Islet of Langerhans (tissue), 1 donor: ENCODE data around the gene BHLHE41.
A peak's percentile ranks its signal among the peaks of the same experiment; 100 is the strongest.

ENCODE experiments used
- FAIRE-seq: peaks from one replicate; lab custom pipeline; 2011; peaks lifted over from hg19 to GRCh38; lab: Jason Lieb, UNC

The BHLHE41 gene

DNA sequence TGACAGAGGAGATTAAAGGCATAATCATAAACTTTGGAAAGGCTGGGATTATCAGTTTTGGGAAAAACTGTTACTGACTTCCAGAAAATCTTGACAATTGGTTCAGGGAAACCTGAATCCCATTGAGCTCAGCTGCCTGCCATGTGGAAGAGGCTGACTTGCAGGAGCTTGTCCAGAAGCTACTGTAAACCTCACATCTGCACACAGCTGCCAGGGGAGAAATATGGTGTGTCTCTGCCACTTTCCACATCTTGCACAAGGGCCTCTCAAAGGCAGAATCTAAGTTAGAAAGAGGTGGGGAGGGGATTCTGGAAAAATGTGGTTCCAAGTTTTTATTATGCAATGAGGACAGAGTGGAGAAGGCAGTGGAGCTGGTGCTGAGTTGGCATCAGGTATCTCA is 8.7 kb upstream of the BHLHE41 start:
- no peak for FAIRE-seq

DNA sequence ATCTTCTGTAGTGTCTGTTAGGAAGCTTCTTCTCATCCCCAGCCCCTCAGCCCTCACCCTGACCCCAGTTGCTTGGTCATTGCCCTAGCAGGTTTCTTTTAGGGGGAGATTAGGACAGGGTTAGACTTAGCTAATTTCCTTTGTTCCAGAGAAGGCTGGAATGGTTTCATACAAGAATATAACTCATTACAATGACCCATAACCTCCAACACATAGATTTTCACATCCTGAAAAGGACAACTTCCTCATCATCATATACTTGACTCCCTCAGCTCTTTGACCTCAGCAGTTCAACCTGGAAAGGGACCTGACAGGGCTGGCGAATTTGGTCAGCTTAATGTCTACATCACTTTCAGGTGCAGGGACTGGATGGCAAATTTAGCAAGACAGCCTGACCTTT is 8.0 kb upstream of the BHLHE41 start:
- FAIRE-seq, result no peak

DNA sequence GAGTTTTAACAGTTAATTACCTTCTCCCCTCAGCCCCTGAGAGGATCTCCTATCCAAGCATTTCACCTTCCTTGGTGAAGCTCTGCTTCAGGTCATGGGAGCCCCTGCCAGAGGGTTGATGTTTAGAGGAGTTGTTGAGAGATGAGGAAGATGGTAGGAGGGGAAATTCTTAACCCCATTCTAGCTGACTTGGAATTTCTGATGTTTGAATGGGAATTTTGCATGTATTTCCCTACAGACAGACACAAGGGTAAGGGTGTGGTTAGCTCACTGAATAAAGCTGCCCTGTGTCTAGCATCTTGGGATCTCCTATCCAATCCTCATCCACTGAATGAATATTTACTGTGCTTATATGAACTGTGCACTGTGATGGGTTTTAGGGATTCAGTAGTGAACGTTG is 7.1 kb upstream of the BHLHE41 start:
- no peak for FAIRE-seq

DNA sequence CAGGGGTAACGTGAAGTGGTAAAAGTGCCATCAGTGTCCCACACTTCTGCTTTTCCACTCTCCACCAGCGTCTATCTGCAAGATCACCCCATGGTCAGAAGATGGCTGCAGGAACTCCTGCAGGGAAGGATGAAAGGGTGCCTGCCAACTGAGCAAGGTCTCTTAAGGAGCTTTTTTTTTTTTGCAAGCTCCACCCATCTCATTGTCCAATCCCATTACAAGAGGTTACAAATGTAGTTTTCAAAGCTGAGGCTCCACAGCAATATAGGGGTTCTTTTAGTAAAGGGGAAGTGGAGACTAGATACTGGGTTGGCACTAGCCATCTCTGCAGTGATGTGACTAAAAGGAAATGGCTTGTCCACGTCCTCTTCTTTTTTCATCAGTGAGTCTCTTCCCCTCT is 5.9 kb upstream of the BHLHE41 start:
- no peak for FAIRE-seq

DNA sequence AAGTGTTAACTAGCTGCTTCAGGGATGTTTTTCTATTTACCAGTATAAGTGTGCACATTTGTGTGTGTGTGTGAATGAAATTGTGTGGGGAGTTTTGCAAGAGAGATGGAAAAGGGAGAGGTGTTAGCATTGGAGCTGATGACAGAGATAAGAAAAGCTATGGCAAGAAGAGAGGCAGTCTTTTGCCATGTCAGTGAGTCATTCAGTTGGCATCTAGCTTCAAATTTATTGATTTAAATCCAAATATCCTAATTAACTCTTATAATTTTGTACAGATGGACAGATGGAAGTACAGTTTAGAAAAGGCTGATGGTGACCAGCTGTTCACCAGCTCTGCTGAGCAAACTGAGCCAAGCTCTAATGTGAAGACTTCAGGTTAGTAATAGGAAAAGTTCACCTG is 3.3 kb upstream of the BHLHE41 start:
- FAIRE-seq, result no peak

DNA sequence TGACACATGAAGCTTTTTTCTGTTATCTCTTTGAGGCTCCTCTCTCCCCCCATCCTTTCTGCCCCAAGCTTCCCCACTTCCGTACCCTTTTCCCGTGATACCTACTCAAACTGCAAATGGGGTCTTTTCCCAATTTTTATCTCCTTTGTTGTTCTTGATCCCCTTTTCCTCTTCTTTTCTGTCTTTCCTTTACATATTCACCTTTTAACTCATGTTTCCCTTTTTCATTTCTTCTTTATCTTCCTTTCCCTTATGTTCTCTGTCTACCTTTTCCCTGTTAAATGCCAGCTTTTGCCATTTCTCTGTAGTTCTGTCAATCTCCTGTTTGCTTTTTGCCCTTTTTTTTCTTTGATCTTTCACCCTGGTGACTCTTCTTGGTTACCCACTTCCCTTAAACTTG is 2.6 kb upstream of the BHLHE41 start:
- FAIRE-seq, result no peak

- no peak for FAIRE-seq
Measured at GRCh38 chr12:26126340-26127284, 1.8 kb upstream of the BHLHE41 start.

DNA sequence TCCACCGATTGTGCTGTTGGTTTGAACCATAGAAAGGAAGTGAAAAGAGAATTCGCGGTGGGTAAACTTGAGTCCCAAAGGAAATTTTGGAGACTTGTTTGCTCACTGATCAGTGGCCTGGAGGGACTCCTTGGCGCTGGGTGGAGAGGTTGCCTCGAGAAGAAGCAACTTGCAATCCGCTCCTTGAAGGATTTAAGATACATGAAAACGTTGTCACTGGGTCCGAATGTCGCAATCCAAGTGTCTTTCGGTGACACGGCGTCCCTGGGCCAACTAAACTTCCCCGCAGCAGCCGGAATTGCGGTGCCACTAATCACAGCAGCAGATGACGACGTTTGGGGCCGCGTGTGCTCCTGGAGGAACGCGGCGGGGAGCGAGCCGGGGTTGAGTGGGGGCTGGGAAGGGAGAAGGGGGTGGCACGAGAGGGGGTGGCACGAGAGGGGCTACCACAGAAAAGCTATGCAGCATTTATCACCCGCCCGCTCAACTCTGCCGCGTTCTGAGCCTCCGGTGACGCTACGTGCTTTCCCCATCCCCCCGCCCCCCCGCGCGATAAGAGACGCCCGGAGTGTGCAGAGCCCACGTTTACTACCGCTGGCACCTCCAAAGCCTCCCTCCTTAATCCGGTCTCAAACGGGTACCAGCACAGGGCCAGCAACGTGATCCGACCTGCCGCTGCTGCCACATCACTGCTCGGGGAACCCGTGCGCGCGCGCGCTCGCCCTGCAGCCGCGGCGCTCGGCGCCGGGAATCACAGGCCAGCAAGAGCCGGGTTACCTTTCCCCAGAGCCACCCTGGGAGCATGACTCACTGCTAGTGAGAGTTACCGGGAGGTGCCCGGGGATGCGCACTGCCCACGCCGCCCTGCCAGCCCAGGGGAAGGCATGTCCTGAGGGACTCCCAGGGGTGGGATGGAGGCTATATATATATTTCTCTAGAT is 833 bp upstream of the BHLHE41 start:
- no peak for FAIRE-seq

GRCh38 chr12:26123482-26123980 is 1.3 kb downstream of the BHLHE41 start:
- FAIRE-seq, result no peak

- no peak for FAIRE-seq
Measured at GRCh38 chr12:26122681-26123481, 2.0 kb downstream of the BHLHE41 start.

- no peak for FAIRE-seq
Measured at GRCh38 chr12:26122061-26122680, 2.7 kb downstream of the BHLHE41 start.

- no peak for FAIRE-seq
Measured at GRCh38 chr12:26121323-26122060, 3.3 kb downstream of the BHLHE41 start.

GRCh38 chr12:26120561-26121274 is 4.1 kb downstream of the BHLHE41 start:
- FAIRE-seq, result peak; percentile 86

DNA sequence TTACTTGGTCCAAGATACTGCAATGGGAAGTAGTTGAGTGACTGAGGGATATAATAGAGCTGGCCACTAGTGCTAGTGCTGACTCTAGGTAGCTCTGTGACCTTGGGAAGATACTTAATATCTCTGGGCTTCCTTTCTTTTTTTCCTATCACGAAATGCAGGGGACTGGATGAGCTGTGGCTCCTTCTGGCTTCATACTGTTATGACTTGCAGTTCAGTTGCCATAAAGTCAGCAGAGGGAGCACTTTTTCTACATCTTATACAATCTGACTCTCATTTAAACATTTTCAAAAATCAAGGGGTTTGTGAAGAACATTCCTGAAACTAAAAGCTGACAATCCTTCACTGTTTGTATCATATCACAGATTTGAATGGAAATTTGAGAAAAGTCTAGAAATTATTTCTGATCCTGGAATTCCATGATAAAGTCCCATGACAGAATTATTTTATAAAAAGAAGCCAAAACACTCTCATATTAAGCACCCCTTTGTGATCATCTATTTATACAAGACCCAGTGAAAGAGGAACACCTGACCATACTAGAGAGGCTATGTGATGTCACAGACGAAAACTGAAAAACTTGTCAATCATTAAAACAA is 5.3 kb downstream of the BHLHE41 start:
- peak; percentile 68 for FAIRE-seq

GRCh38 chr12:26118308-26118707 is 6.5 kb downstream of the BHLHE41 start:
- FAIRE-seq, result no peak

DNA sequence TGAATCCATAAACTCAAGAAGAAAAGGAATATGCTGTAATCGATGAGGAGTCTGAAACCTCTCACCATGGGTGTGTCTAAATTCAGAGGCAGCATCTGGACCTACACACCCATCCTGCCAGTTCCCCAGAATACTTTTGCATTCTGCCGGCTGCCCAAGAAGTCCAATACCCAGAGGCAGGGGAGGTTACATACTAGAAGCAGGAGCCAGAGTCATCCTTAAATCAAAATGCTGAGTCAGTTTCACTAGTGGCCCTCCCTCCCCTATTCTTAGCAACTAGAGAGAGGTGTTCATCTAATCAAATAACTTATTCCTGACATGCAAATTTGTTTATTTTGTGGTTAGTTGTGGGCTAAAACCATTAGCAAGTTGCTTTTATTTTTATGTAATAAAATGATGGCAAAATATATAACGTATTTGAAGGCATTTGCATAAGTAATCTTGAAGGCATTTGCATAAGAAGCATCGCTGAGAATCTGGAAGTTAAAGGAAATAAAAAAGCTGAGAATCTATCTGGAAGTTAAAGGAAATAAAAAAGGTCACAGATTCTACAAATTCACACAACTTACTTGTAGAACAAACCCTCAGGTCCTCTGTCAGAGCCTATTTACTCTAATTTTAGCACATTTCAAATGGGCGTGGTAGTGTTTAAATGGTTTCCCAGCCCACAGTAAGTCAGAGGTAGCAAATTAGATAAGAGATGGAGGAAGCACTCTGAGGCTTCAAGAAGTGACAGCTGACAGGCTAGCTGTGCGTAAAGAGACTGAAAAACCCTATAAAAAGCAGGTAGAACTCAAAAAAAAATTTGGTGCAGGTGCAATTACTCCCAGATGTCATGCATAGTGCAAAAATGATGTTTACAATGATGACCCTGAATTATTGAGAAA is 7.8 kb downstream of the BHLHE41 start:
- no peak for FAIRE-seq

GRCh38 chr12:26114720-26115401 is 10.0 kb downstream of the BHLHE41 start:
- peak; percentile 88 for FAIRE-seq
